GM12865 (cell line): Measurements from ENCODE around the gene GAB2.
"Not testable (repeated sequence)": the region's sequence is repeated elsewhere in the genome, so short reads cannot be mapped to it uniquely, and the experiment has no call there.

Source experiments
- DNase-seq: peaks from one replicate; pipeline ENCODE4 v3.0.0; 2010; ENCODE audit warnings: low read depth
- H3K4me3 ChIP-seq: 2 replicates; pipeline ENCODE4 v1.5.1; 2011; ENCODE audit warnings: mild to moderate bottlenecking, low read depth, low read length, control low read depth
- TF ChIP-seq, protein P1 (sequence below): IDR thresholded peaks from 2 replicates; pipeline ENCODE4 v1.5.1; 2011; ENCODE audit warnings: low read length, control low read depth, low read depth, inconsistent platforms; ENCODE audit not compliant: insufficient read depth; ENCODE audit errors: missing control alignments

GAB2 gene

GRCh38 chr11:78181185-78181584 is 236.4 kb downstream of the GAB2 start:
- TF ChIP-seq, protein P1, sequence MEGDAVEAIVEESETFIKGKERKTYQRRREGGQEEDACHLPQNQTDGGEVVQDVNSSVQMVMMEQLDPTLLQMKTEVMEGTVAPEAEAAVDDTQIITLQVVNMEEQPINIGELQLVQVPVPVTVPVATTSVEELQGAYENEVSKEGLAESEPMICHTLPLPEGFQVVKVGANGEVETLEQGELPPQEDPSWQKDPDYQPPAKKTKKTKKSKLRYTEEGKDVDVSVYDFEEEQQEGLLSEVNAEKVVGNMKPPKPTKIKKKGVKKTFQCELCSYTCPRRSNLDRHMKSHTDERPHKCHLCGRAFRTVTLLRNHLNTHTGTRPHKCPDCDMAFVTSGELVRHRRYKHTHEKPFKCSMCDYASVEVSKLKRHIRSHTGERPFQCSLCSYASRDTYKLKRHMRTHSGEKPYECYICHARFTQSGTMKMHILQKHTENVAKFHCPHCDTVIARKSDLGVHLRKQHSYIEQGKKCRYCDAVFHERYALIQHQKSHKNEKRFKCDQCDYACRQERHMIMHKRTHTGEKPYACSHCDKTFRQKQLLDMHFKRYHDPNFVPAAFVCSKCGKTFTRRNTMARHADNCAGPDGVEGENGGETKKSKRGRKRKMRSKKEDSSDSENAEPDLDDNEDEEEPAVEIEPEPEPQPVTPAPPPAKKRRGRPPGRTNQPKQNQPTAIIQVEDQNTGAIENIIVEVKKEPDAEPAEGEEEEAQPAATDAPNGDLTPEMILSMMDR: no peak
- no peak overlapping the region for H3K4me3 ChIP-seq
- DNase-seq: no peak

DNA sequence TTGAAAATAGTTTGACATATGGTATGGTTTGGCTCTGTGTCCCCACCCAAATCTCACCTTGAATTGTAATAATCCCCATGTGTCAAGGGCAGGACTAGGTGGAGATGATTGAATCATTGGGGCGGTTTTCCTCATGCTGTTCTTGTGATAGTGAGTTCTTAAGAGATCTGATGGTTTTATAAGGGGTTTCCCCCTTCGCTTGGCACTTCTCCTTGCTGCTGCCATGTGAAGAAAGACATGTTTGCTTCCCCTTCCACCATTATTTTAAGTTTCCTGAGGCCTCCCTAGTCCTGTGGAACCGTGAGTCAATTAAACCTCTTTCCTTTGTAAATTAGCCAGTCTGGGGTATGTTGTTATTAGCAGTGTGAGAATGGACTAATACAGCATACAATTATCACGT is 236.9 kb downstream of the GAB2 start:
- DNase-seq: no peak
- TF ChIP-seq, protein P1: no peak
- no peak overlapping the region for H3K4me3 ChIP-seq

DNA sequence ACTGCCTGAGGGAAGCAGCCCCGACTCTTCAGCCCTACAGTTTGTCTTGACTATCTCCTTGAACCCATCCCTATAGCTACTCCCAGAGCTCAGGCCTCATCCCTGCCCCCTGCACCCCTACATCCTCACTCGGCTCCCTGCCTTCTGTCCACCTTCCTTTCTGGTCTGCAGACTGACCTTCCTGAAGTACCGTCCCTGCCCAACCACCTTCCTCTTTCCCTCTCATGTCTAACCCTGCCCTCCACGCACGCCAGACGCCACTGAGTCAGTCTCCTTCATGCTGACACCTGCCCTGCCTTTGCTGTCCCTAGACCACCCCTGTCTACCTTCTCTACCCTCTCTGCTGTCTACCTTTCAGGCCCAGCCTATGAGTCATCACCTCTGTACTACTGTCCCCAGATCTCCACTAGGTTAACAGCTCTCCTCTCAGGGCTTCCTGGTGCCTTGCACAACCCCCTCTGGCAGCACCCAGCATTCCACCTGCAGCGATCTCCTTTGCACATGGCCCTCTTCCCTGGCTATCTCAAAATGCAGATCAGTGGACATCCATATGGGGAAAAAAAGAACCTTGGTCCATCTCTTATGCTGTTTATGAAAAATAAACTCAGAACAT is 238.1 kb downstream of the GAB2 start:
- no peak for DNase-seq
- no peak overlapping the region for H3K4me3 ChIP-seq
- TF ChIP-seq, protein P1: no peak

GRCh38 chr11:78177216-78177615 is 240.4 kb downstream of the GAB2 start:
- no peak for DNase-seq
- TF ChIP-seq, protein P1: no peak
- no peak overlapping the region for H3K4me3 ChIP-seq

- H3K4me3 ChIP-seq: no peak overlapping the region
- TF ChIP-seq, protein P1: no peak
- DNase-seq: no peak
Measured at GRCh38 chr11:78176605-78177141, 240.9 kb downstream of the GAB2 start.

DNA sequence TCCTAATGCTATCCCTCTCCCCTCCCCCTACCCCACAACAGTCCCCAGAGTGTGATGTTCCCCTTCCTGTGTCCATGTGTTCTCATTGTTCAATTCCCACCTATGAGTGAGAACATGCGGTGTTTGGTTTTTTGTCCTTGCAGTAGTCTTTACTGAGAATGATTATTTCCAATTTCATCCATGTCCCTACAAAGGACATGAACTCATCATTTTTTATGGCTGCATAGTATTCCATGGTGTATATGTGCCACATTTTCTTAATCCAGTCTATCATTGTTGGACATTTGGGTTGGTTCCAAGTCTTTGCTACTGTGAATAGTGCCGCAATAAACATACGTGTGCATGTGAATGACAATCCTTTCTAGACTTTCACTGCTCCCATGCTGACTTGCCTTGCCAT is 241.8 kb downstream of the GAB2 start:
- H3K4me3 ChIP-seq, DNase-seq: not testable (repeated sequence)

DNA sequence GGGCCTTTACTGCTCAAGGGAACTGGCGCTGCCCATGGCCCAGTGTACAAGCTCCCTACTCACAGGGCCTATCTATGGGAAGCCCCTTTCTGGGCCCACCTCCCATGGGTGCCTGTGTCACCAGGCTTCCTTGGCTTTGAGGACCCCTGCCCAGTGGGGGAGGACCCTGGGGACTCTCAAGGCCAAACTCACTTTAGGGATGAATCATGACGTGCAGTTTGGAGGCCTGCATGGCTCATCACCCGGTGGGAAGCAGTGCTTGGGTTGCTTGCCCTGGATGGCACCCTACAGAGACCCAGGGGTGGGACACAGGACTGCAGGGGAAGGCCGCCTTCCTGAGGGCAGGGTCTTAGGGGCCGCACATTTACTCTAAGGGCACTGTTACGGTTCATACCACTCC is 245.7 kb downstream of the GAB2 start:
- DNase-seq: no peak
- TF ChIP-seq, protein P1: no peak
- H3K4me3 ChIP-seq: no peak overlapping the region
